ENCODE data around the gene GAA.

GRCh38 chr17:80060644-80061043, 40.7 kb upstream of the GAA start:
- TF ChIP-seq EZH2 (IDR thresholded peaks at IDR 0.05), result no peak
- no peak for TF ChIP-seq CTCF (IDR thresholded peaks at IDR 0.05)
- no peak for TF ChIP-seq EZH2phosphoT487 (IDR thresholded peaks at IDR 0.05)
